Measurements from ENCODE around the gene MFRP. TPM values are rescaled to one million over a fixed set of nuclear protein-coding genes. Genes with fewer than 3 reads are reported as not detected.

Gene MFRP
- total and polyA plus RNA-seq, 10 of the 15 experiments (the other 5 are each of a cell fraction or from before 2014, with no cell fraction given) = not detected

- ChIA-PET RAD21 (ENCODE audit: unreplicated experiment) (interaction anchor here (2.8 kb wide), 1 partner anchor 92 kb away, joined by 8 read pairs; no protein-coding TSS in a partner anchor), POLR2A (no interaction called here), SMC1A (ENCODE audit: uncharacterized antibody, unreplicated experiment) (interaction anchor here (1.7 kb wide), 1 partner anchor 27 kb away, joined by 6 read pairs; no protein-coding TSS in a partner anchor), CTCF (interaction anchor here (0.9 to 17.9 kb wide), 8 partner anchors 11 to 95 kb away, joined by 3 to 183 read pairs (median 6); no protein-coding TSS in a partner anchor)
- 37% methylated on average over 9 of the region's 9 CpGs for WGBS (ENCODE audit: insufficient coverage, insufficient replicate concordance, low lambda C conversion rate, missing lambda C conversion rate)
- Histone ChIP-seq H3K27me3 (replicated peaks in 1 of 2; ENCODE audit: control insufficient read depth in 2 of 2, insufficient read depth in 2 of 2, low read length in 1 of 2) (peaks cover 0 to 8% of the 10 kb centered on the region in 2 experiments; a peak in 3 of 4 replicates), H3K9ac (ENCODE audit: control insufficient read depth, insufficient read depth, low read length) (no peak overlapping the region), H3K27ac (ENCODE audit: control insufficient read depth, insufficient read depth) (no peak overlapping the region), H3K36me3 (ENCODE audit: control insufficient read depth in 2 of 2, insufficient read depth in 2 of 2, low read length in 1 of 2) (no peaks in the 10 kb centered on the region), H3K4me2 (ENCODE audit: control insufficient read depth, insufficient read depth) (peak overlapping the region; percentile 92), H3K9me3 (replicated peaks; ENCODE audit: control insufficient read depth, insufficient read depth, low read length) (no peaks in the 10 kb centered on the region), H4K20me1 (ENCODE audit: control insufficient read depth, insufficient read depth) (no peaks in the 10 kb centered on the region), H3K4me1 (ENCODE audit: control insufficient read depth, insufficient read depth, low read length) (0 out of 2 replicates have a peak, but pooled peaks cover 3% of the 10 kb centered on the region), H2AFZ (ENCODE audit: control insufficient read depth, low read depth, low read length) (peak overlapping the region; percentile 74), H3K79me2 (ENCODE audit: control insufficient read depth, insufficient read depth, low read length) (no peaks in the 10 kb centered on the region), H3K4me3 (peak overlapping the region; percentile 18; the same call in 1 of the 2 replicates)
- in situ Hi-C loops (cut with MboI) = no loop called here
- DNase-seq (ENCODE audit: low read depth, low spot score) (no peak), ATAC-seq (no peak), FAIRE-seq (no peak)
- BruUV-seq (replicated peaks) = no TSS peak
- TF ChIP-seq BCLAF1 (IDR thresholded peaks at IDR 0.05) (no peak), TARDBP (IDR thresholded peaks at IDR 0.05; ENCODE audit: borderline replicate concordance) (no peak), CHD4 (IDR thresholded peaks at IDR 0.05) (no peak), ZNF274 (IDR thresholded peaks at IDR 0.05; ENCODE audit: insufficient read depth, insufficient read length) (no peak)
- intact Hi-C loops (cut with micrococcal nuclease; ENCODE audit: unreplicated experiment) = no loop called here
These were observed 35.6 kb upstream of the MFRP start for GRCh38 chr11:119382101-119382500.
